ENCODE results near the gene BRSK1.

Gene BRSK1

DNA sequence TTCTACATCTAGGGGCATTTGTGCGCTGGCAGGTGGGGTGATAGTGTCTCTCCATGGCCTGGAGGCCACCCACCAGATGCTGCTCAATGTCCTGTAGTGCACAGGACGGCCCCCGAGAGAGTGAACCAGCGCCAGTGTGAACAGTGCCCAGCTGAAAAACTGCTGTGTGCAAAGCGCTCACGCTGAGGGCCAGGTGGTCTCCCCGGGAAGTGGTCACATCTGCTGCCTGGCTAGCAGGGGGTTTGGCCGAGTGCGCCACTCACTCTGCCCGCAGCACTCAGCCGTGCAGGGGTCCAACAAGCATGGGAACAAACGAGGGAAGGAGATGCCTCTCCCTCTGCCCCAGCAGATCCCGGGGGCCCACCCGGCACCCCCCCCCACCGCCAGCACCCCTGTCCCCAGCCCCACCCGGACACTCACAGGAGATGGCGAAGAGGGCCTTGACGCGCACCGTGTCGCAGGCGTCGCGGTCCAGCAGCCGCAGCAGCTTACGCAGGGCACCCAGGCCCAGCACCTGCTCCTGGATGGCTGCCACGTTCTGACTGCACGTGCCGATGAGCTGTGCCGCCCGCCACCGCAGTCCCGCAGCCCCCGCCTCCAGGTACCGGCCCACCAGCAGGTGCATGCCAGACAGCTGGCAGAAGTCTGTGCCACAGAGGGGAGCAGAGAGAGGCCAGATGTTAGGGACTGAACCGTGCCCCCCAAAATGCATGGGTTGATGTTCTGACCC, 9.7 kb upstream of the BRSK1 start:
- no peak for DNase-seq (ENCODE audit: low spot score)

DNA sequence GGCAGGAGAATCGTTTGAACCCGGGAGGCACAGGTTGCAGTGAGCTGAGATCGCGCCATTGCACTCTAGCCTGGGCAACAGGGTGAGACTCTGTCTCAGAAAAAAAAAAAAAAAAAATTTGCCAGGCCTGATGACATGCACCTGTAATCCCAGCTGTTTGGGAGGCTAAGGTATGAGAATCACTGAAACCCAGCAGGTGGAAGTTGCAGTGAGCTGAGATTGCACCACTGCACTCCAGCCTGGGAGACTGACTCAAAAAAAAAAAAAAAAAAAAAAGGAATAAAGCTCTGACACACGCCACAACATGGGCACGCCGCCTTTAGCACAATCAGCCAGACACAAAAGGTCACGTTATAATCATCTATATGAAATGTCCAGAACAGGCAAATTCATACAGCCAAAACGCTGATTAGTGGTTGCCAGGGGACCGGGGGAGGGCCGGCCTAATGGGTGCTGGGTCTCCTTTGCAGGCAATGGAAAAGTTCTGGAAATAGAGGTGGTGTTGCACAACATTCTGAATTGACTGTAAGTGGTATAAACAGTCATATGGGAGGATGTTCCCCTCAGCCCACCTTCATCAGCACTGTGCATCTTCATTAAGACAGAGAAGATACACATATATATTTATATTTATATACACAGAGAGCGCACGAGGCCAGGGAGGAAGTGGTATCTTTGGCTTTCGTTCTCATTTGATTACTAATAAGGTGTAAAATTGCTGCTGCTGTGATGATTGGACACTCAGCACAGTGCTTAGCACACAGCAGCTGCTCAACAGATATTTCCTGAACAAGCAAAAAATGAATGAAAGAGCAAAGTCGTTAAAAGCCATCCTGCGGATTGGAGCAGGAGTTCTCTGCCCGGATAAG, 7.7 kb upstream of the BRSK1 start:
- DNase-seq (ENCODE audit: low spot score), result no peak

DNA sequence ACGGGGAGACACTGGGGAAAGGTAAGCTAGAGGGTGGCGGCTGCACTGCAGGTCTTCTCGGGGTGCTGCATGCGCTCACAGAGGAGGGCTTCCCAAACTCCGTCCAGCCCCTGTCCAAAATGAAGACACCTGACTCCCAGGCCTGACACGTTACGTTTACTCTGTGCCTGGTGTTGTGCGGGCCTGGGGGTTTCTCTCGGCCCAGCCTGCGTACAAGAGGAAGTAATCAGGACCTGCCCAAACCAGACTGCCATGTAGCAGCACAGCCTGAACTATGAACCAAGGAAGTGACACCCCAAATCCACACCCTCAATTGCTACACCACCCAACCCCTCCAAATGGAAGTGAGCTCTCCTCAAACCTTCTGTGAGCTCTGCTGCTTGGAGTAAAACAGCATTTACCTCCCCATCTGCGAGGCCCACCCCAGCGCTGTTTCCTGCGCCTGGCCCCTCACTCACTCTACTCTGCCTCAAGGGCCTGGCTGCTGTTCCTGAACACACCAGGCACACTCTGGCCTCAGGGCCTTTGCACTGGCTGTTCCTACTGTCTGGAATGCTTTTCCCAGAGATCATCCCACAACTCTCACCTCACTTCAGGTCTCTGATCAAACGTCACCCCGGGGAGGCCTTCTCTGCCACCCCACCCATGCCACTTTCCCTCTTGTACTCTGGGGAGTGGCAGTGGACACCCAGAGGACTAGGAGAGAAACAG, 6.9 kb upstream of the BRSK1 start:
- DNase-seq (ENCODE audit: low spot score), result no peak

DNA sequence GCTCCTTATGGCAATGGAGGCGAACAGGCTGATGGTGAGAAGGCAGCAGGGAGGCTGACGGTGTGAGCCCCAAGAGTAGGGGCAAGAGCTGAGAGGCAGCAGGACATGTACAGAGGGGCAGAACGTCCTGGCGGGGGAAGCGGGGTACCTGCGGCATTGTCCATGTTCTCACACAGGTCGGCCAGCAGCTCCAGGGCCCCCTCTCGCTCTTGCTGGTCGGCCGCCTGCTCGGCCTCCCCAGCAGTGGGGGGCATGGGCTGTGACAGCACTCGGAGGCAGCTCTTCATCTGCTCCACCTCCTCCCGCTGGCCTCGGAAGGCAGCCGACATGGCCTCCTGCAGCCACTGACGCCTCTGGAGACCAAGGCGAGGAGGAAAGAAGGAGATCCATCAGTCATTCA, 6.3 kb upstream of the BRSK1 start:
- DNase-seq (ENCODE audit: low spot score), result no peak

DNA sequence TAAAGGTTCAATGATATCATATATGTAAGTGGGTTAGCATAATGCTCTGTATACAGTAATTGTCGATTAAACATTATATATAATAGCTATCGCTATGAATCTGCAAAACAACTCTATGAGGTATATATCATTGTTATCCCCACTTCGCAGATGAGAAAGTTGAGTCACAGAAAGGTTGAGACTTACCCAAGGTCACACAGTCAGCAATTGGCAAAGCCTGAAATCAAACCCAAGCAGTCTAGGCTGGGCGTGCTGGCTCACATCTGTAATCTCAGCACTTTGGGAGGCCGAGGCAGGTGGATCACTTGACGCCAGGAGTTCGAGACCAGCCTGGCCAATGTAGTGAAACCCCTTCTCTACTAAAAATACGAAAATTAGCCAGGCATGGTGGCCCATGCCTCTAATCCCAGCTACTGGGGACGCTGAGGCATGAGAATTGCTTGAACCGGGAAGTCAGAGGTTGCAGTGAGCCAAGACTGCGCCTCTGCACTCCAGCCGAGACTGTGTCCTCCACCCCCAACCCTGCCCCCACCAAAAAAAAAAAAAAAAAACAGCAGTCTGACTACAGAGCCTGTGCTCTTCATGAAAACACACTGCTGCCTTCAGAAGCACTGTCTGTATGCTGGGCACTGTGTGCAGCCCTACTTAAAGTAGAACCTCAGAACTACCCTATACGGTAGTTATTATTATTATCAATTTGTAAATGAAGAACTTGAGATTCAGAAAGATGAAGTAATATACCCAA, 5.2 kb upstream of the BRSK1 start:
- no peak for DNase-seq (ENCODE audit: low spot score)

DNA sequence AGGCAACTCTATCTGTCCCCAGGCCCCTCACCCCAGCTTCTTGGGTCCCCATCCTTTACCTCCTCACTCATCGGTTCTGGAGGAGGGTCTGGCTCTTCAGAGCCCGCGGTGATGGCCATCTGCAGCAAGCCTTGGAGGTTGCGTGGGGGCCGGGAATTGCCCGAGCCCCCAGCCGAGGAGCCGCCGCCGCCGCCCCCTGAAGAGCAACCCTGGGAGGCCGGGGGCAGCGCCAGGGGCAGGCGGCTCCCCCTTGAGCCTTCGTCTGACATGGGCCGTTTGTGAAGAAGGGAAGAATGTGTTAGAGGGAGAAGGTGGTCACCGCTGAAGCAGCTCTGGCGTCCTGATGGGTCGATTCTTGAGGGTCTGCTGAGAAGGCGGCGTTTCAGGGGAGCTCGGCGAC, 4.5 kb upstream of the BRSK1 start:
- DNase-seq (ENCODE audit: low spot score), result no peak

DNA sequence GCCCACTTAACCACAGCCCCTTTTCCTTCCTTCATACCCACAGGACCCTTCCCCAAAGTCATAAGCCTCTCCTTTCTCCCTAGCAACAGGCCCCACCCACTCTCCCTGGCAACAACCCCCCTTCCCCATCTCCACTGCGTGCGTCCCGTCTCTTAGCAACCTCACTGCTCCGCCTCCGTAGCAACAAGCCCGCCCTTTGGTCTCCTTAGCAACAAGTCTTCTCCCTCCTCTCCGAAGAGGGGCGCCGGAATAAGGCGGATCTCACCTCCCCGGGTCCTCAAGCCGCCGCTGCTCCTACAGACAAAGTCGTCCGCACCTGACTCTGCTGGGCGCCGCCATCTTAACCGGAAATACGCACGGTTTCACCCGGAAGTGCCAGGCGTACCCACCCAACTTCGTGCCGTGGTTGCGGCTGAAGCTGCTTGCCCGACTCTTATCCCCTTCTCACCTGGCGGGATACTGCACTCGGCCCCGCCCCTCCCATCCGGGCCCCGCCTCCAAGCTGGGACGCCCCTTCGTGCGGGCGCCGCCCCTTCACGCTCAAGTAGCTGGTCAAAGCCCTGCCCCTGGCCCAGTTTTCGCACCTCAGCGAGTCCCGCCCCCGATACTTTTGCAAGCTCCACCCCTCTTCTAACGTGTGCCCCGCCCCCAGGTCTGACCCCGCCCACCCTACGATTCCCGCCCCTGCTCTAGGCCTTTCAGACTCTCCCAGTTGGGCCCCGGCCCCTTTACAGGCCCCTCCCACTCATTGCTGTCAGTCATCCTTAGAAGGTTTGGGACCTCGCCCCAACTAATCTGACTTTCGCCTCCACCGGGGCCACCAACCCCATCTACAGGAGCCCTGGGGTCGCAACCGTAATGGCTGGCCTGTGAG, 3.8 kb upstream of the BRSK1 start, which contains the start of gene HSPBP1:
Gene HSPBP1 (minus strand): TSS at position 341 of the 874 bp plus-strand sequence. CDS start 502 bp downstream, outside the sequence.
- DNase-seq (ENCODE audit: low spot score), result peak; percentile 90

DNA sequence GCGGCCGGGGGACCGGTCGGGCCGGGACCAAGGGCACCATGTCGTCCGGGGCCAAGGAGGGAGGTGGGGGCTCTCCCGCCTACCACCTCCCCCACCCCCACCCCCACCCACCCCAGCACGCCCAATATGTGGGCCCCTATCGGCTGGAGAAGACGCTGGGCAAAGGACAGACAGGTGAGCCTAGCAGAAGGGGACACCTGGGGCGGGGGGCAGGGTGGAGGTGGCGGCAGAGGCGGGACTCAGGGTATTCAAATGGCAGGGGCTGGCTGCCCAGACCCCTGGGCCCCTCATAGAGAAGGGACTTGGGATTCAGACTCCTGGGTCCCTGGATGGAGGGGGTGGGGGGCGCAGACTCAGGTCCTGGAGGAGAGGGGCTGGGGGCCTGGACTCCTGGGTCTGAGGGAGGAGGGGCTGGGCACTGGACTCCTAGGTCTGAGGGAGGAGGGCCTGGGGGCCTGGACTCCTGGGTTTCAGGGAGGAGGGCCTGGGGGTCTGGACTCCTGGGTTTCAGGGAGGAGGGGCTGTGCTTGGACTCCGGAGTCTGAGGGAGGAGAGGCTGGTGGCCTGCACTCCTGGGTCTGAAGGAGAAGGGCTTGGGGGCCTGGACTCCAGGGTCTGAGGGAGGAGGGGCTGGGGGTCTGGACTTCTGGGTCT, 735 bp downstream of the BRSK1 start:
- DNase-seq (ENCODE audit: low spot score), result peak; percentile 52

DNA sequence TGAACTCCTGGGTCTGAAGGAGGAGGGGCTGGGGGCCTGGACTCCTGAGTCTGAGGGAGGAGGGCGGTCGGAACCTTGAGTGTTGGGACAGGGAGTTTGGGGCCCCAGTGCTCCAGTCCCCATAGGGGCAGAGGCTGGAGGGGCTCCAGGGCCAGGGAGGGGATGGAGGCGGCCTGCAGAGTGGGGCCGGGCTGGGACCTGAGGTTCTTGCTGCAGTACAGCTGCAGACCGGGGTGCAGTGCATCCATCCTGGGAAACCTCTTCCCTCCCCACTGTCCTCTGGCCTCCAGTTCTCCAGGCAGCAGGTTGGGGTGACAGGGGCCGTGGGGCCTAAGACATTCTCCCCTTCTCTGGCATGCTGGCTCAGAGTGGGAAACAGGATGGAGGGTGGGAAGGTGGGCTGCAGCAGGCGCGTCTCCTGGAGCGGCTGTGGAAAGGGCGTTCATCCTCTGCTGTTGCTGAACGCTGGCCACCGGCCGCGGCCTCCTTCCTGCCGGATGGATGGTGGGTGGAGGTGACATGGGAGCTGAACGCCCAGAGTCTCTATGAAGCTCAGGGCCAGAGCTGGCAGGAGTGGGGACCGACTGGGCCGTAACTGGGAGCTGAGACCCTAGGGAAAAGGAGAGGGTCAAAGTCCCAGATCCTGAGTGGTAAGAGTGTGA, 1.6 kb downstream of the BRSK1 start:
- no peak for DNase-seq (ENCODE audit: low spot score)

DNA sequence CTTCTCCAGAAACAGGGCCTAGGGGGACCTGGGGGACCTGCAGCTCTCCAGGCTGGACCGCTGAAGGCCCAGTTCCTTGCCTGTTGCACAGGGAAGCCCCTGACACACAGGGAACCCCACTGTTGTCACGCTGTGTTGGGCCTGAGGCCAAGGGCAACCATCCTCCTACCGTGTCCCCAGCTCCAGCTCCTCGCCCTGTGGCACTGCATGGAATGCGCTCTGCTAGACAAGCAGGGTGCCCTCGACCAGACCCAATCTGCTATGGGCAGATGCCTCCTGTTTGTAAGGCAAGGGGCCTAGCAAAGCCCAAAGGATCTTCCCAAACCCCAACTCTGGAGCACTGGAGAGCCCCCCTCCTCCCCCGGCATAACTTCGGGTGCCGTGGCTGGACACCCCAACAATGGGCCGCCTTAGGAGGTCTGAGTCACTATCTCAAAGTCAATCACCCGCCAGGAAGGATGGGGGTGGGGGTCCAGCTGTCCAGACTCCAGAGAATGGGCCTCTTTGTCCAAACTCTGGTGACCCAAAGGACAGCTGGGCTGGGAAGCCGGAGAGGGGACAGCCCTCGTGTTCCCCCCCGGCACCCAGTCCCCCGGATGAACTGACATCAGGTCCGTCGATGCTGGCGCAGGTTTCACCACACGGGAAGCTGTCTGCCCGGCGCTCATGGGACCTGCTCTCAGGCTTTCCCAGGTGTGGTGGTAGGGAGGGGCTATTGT, 3.7 kb downstream of the BRSK1 start:
- no peak for DNase-seq (ENCODE audit: low spot score)

DNA sequence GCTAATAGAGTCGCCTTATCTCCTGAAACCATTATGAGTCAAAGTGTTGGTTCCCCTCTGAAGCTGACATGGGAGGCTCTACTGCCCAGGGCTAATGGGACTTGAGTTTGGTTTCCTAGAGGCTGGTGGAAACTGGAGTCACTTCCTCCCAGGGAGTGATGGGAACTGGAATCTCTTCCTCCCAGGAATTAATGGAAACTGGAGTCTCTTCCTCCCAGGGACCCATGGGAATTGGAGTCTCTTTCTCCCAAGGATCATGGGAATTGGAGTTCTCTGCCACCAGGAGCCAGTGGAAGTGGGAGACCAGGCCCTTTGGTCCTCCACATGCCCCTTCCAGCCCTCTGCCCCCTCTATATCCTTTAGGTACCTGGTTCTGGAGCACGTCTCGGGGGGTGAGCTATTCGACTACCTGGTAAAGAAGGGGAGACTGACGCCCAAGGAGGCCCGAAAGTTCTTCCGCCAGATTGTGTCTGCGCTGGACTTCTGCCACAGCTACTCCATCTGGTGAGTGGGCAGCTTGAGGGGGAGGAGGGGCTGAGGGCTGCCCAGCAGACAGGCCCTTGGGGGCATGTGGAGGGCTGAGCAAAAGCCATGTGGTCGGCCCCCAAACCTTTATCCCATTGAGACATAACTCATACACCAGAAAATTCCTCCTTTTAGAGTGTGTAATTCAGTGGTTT, 5.5 kb downstream of the BRSK1 start:
- no peak for DNase-seq (ENCODE audit: low spot score)

DNA sequence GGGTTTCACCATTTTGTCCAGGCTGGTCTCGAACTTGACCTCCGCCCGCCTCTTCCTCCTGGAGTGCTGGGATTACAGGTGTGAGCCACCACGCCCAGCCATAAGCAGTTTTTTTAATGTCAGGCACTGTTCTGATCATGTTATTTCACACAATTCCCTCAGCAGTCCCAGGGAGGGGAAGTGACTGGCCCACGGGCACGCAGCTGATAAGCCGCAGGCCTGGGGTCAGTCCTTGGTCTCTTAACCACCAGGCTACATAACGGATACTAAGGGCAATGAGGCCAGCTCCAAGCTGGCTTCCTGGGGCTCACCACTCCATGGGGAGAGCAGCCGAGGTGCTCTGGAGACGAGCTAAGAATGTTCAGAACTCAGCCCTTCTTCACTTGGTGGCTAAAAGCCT, 13.5 kb downstream of the BRSK1 start:
- no peak for DNase-seq (ENCODE audit: low spot score)

DNA sequence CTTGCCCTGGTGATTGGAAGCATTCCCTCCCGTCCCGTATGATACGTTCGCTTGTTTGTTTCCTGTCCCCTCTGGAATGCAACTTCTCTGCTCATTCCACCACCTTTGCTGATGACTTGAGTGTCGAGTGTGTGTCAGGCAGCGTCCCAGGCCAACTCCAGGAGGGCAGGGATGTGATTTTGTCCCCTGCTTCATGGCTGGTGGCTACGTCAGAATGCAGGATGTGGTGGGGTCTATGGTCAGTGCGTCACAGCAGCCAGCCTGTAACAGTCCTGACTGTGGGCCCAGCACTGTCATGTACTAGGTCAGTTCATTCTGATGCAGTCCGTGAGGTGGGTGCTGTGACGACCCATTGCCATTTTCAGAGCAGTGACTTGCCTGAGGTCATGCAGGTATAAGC, 16.2 kb downstream of the BRSK1 start:
- no peak for DNase-seq (ENCODE audit: low spot score)

DNA sequence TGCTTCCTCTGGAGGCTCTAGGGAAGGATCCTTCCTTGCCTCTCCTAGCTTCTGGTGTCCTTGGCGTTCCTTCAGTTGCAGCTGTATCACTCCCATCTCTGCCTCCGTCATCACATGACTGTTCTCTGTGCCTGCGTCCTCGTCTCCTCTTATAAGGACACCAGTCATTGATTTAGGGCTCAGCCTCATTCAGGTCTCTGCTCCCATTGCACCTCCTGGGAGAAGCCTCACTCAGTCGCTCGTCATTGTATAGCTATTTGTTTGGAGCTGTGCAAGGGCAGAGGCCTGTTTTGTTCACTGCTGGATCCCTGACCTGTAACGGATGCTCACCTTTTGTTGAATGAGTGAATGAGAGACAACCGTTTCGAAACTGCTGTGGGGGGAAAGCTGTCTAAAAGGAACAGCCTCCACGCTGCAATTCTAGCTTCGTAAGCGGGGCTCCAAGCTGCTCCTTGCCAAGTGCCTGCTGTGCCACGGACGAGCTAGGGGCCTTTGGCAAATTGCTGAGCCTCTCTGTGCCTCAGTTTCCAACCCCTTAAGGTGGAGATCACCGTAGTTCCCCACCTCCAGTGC, 17.2 kb downstream of the BRSK1 start:
- DNase-seq (ENCODE audit: low spot score), result no peak

DNA sequence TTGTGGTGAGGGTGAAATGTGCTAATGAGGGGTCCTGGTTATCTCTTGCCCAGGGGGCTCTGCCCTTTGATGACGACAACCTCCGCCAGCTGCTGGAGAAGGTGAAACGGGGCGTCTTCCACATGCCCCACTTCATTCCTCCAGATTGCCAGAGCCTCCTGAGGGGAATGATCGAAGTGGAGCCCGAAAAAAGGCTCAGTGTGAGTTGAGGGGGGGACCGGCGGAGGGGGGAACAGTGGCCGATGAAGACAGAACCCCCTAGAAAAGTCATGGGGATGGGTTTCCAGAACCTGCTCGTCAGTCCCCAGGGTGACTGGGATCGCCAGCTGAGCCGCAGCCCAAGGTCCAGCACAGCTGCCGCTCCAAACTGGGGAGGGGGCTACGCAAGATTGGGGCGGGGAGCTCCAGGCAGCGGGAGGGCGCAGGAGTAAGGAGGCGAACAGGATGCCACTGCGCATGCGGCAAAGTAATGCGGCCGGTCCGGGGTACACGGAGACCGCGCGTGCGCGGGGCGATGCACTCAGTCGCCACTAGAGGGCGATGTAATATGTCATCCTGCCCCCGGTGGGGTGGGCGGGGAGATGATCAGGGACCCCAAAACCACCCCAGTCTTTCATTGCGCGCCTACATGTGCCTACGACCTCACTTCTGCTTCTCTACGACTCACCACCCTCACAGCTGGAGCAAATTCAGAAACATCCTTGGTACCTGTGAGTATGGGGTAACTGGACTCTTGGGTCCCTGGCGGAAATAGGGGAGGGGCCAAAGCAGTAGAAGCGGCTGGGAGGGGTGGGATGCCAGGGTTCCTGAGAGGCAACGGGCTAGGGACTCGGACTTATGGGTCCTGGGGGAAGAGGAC, 17.9 kb downstream of the BRSK1 start:
- DNase-seq (ENCODE audit: low spot score), result peak; percentile 100

DNA sequence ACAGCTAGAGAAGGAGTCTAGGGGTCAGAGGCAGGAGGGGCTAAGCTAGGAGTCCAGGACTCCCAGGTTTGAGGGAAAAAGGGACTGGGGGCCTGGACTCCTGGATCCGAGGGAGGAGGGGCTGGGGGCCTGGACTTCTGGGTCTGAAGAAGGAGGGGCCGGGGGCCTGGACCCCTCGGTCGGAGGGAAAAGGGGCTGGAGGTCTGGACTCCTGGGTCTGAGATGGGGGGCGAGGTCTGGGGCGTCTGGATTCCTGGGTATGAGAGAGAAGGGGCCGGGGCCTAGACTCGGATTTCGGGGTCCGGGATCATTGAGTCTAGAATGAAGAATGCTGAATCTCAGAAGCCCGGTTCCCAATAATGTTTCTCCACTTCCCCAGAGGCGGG, 18.5 kb downstream of the BRSK1 start:
- no peak for DNase-seq (ENCODE audit: low spot score)

DNA sequence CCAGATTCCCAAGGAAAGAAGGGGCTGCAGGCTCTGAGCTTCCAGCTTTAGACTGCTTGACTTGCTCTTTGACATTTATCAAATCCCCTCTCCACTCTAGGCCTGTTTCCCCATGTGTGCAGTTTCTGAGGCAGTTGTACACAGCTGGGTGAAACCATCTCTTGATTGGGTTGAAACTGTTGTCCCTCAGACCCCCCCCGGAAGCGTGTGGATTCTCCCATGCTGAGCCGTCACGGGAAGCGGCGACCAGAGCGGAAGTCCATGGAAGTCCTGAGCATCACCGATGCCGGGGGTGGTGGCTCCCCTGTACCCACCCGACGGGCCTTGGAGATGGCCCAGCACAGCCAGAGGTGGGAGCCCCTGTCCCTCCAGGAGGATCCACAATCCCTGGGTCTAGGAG, 19.7 kb downstream of the BRSK1 start:
- DNase-seq (ENCODE audit: low spot score), result no peak

All from iPS-NIHi11 (cell line).